Umbilical cord (tissue), 2 donors: Measurements from ENCODE around the gene ELMO1. TPM values are rescaled to one million over a fixed set of nuclear protein-coding genes. Genes with fewer than 3 reads are reported as not detected.

Experiments used
- DNase-seq: peaks from one replicate; pipeline ENCODE4 v3.0.0-alpha.2; 2015; ENCODE audit warnings: low spot score
- total RNA-seq: library from RNA; depleted of rRNA; stranded (reverse); fragments of >200 nt; gene quantifications from one replicate; pipeline ENCODE4 v1.2.3, GENCODE V29; 2014; ENCODE audit warnings: low replicate concordance; ENCODE audit not compliant: insufficient read depth

The ELMO1 gene
- total RNA-seq, 1 donor from 2014 or later = 69.6 TPM

GRCh38 chr7:36919738-36920137 lies 528.9 kb downstream of the ELMO1 start:
- no peak for DNase-seq

DNA sequence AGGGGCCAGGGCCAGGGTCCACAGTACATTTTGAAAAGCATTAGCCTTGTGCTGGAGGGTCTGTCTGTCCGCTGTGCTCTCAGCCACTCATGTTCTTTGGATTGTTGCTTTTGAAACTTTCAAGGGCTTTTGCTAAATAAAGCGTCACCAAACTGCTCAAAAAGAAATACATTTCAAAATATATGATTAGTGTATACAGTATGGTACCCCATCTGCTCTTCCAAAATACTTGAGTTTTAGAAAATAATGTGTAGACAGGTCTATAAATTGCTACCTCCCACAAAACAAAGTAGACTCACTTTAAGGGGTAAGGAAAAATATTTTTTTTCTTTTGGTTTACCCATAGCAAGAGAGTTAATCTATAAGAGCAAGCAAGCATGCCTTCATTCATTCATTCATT lies 530.1 kb downstream of the ELMO1 start:
- DNase-seq = no peak

DNA sequence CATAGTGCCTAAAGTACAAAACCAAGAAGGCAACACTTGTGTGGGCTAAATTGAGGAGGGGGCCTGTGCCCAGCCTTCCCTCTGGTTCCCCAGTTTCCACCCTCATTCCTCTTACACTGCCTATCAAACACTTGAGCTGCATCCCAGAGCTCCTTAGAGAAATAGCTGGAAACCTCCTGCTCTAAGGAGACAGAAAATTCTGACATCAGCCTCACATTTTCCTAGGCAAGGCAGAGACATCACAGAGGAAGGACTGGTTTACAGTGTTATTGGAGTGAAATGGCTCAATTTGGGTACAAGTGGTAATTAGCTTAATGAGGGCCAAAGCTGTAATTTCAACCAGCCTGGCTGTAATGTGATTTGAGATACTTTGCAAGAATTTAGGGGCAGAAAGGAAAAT lies 532.0 kb downstream of the ELMO1 start:
- DNase-seq = no peak

DNA sequence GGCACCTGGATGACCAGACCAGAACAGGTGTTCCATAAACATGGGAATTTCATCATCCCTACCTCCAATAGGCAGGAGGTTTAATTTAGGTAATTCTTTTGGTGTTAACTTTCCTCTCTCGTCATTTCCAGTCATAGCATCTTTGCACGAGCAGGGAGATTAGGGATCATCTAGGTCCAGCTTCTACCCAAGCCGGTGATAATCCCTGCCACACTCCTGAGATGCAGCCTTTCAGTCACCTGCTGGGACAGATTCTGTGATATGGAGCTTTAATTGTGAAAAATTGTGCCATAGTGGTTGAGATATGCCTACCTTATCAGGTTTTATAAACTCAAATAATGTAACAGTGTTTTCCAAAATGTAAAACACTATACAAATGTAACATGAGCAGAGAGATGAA lies 532.5 kb downstream of the ELMO1 start:
- DNase-seq = no peak

- no peak for DNase-seq
Measured at GRCh38 chr7:36911788-36912187, 536.9 kb downstream of the ELMO1 start.

- DNase-seq = no peak
Measured at GRCh38 chr7:36910859-36911258, 537.8 kb downstream of the ELMO1 start.

- no peak for DNase-seq
Measured at GRCh38 chr7:36910401-36910800, 538.3 kb downstream of the ELMO1 start.

- no peak for DNase-seq
Measured at GRCh38 chr7:36906956-36907635, 541.6 kb downstream of the ELMO1 start.

- DNase-seq = no peak
Measured at GRCh38 chr7:36906448-36906847, 542.2 kb downstream of the ELMO1 start.

- DNase-seq = no peak
Measured at GRCh38 chr7:36905841-36906240, 542.8 kb downstream of the ELMO1 start.

DNA sequence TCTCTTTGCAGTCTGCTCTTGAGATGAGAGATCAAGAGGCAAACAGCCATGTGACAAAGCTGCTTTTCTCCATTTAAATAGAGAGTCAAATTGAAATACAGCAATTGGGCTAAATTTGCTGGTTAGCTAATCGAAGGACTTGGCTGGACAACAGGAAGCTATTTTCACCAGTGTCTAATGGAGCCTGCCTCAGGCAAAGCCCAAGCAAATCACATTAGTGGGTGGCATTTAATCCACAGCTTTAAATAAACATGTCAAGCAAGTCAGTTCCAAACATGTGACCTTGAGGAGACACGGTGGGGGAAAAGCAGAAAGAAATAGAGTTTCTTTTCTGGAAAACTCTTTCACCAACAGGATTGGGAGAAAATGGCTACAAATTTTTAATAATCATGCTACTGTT lies 543.9 kb downstream of the ELMO1 start:
- no peak for DNase-seq

GRCh38 chr7:36904101-36904500 lies 544.6 kb downstream of the ELMO1 start:
- no peak for DNase-seq

- DNase-seq = no peak
Measured at GRCh38 chr7:36900988-36901710, 547.5 kb downstream of the ELMO1 start.

DNA sequence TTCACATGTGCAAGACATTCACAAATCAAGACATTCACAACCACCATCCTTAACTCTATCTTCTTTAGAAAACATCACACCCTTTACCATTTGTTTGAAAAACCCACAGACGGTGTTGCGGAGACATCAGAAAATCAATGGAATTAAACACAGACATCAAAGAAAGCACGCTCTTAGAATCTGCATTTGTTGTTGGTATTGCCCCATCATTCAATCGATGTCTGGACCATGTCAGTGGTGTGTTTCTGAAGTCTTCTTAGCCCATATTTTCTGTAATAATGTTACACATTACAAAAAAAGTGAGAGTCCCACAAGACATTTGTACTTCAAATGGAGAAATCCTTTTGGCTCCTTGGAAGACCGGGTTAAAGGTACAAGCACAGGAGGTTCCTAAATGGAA lies 550.5 kb downstream of the ELMO1 start:
- no peak for DNase-seq

- DNase-seq = no peak
Measured at GRCh38 chr7:36896956-36897590, 551.6 kb downstream of the ELMO1 start.

- no peak for DNase-seq
Measured at GRCh38 chr7:36896418-36896817, 552.2 kb downstream of the ELMO1 start.

GRCh38 chr7:36895192-36895591 lies 553.5 kb downstream of the ELMO1 start:
- DNase-seq = no peak

GRCh38 chr7:36894190-36894589 lies 554.5 kb downstream of the ELMO1 start:
- DNase-seq = no peak

GRCh38 chr7:36889182-36889581 lies 559.5 kb downstream of the ELMO1 start:
- no peak for DNase-seq

DNA sequence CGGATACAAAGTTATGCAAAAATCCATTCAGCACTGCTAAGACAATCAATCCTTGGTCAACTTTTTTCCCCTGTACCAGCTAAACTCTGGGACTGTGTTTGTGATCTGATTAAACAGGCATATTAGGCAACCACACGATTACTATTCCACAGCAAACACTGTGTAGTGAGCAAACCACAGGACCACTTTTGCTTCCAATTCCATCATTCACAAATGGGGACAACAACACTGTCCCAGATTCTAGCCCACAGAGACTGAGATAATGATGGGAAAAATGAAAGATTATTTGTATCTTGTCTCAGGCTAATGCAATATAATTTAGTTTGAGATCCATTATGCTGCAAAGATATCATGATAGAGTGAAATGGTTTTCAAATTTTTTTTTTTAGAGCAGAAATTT lies 560.7 kb downstream of the ELMO1 start:
- no peak for DNase-seq

GRCh38 chr7:36887233-36887632 lies 561.4 kb downstream of the ELMO1 start:
- no peak for DNase-seq

DNA sequence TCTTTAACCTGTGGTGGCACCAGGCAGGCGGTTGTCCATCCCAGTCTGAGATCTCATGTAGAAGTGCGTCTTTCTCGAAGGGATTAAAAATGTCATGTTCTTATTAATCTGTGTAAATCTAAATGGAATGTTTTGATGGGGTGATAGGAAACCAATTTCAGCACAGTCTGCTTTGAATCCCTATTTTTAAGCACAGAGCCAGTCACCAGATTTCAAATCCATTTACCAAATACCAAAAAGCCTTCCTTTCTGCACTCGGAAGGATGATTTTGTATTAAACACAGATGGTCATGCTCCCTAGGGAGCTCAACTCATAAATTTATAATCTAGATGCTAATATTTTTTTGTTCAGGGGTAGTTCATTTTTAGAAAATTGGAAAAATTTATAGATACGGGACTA lies 563.8 kb downstream of the ELMO1 start:
- no peak for DNase-seq

GRCh38 chr7:36884351-36884750 lies 564.3 kb downstream of the ELMO1 start:
- DNase-seq = no peak
